C4-2B (cell line): ENCODE measurements around the gene LDLRAD2.

ENCODE experiments used
- ZFX ChIP-seq: fragments of 450-650 bp; IDR thresholded peaks from 2 replicates; pipeline ENCODE4 v1.6.1; 2017
- TF ChIP-seq, protein P1 (sequence below): fragments of 450-650 bp; conservative IDR thresholded peaks from 2 replicates; pipeline ENCODE4 v1.5.1; 2017; ENCODE audit warnings: mild to moderate bottlenecking

DNA sequence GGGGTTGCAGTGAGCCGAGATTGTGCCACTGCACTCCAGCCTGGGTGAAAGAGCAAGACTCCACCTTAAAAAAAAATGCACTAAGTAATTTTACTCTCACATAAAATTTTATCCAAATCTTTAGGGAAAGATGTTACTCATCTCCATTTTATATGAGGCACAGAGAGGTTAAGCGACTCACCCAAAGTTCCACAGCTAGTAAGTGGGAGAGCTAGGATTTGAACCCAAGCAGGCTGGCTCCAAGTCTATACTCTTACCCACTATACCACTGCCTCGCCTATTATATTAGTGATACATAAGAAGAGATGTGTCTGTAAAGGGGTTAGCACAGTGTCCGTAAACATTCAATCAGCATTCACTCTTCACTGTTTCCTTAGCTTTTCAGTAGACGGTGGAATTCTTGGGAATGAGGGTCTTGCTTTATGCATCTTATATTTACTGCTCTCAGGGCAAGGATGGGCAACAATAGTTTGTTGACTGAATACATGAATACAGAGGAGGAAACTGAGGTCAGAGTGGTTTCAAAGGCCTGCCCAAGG, 15.1 kb downstream of the LDLRAD2 start:
- TF ChIP-seq, protein P1, sequence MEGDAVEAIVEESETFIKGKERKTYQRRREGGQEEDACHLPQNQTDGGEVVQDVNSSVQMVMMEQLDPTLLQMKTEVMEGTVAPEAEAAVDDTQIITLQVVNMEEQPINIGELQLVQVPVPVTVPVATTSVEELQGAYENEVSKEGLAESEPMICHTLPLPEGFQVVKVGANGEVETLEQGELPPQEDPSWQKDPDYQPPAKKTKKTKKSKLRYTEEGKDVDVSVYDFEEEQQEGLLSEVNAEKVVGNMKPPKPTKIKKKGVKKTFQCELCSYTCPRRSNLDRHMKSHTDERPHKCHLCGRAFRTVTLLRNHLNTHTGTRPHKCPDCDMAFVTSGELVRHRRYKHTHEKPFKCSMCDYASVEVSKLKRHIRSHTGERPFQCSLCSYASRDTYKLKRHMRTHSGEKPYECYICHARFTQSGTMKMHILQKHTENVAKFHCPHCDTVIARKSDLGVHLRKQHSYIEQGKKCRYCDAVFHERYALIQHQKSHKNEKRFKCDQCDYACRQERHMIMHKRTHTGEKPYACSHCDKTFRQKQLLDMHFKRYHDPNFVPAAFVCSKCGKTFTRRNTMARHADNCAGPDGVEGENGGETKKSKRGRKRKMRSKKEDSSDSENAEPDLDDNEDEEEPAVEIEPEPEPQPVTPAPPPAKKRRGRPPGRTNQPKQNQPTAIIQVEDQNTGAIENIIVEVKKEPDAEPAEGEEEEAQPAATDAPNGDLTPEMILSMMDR = no peak
- TF ChIP-seq ZFX = no peak
